SU-DHL-6 (cell line): ENCODE data around the gene HSP90AB1.
A peak's percentile ranks its signal among the peaks of the same experiment; 100 is the strongest.

Experiments
- H2AFZ ChIP-seq: fragments of 200-600 bp; sonication (generic); 2 replicates; pipeline ENCODE4 v1.6.1; 2014; ENCODE audit warnings: low read depth, mild to moderate bottlenecking, moderate library complexity, mixed read lengths, antibody characterized with exemption, low read length; ENCODE audit not compliant: severe bottlenecking
- H3F3A ChIP-seq: fragments of 200-600 bp; shearing (Covaris generic); 2 replicates; pipeline ENCODE4 v1.6.0; 2016; ENCODE audit warnings: antibody characterized with exemption, mild to moderate bottlenecking; ENCODE audit not compliant: insufficient read depth
- H3K27ac ChIP-seq: fragments of 200-600 bp; sonication (generic); 2 replicates; pipeline ENCODE4 v1.5.1; 2016; ENCODE audit warnings: low read depth, mild to moderate bottlenecking, low read length, moderate library complexity, mixed read lengths
- H3K27me3 ChIP-seq: fragments of 200-600 bp; sonication (generic), shearing (Covaris generic); 2 replicates; pipeline ENCODE4 v1.6.0; 2014; ENCODE audit warnings: mild to moderate bottlenecking, low read length
- H3K36me3 ChIP-seq: fragments of 200-600 bp; sonication (generic); 2 replicates; pipeline ENCODE4 v1.6.1; 2014; ENCODE audit warnings: mild to moderate bottlenecking, low read length, mixed read lengths
- H3K4me2 ChIP-seq: fragments of 300-600, 200-600 bp; shearing (Covaris generic), sonication (generic); 2 replicates; pipeline ENCODE4 v1.6.0; 2014; ENCODE audit warnings: low read length, low read depth, mild to moderate bottlenecking; ENCODE audit not compliant: poor library complexity, severe bottlenecking
- H3K4me3 ChIP-seq: fragments of 200-600 bp; sonication (generic); 2 replicates; pipeline ENCODE4 v1.5.1; 2014; ENCODE audit warnings: antibody characterized with exemption, low read length, mild to moderate bottlenecking, mixed read lengths; ENCODE audit not compliant: insufficient read depth, poor library complexity, severe bottlenecking
- H3K79me2 ChIP-seq: fragments of 200-600 bp; sonication (generic); 2 replicates; pipeline ENCODE4 v1.6.1; 2014; ENCODE audit warnings: mild to moderate bottlenecking, low read length, moderate library complexity; ENCODE audit not compliant: insufficient read depth
- H3K9ac ChIP-seq: fragments of 200-600 bp; sonication (generic); 2 replicates; pipeline ENCODE4 v1.7.0; 2014; ENCODE audit warnings: mild to moderate bottlenecking, low read length
- H3K9me2 ChIP-seq: fragments of 200-600 bp; sonication (generic); replicated peaks from 2 replicates; pipeline ENCODE4 v1.6.1; 2014; ENCODE audit warnings: low read length; ENCODE audit not compliant: insufficient read depth
- H3K9me3 ChIP-seq: fragments of 200-600 bp; sonication (generic); 2 replicates; pipeline ENCODE4 v1.6.1; 2014; ENCODE audit warnings: low read length, mixed read lengths; ENCODE audit not compliant: insufficient read depth
- H4K20me1 ChIP-seq: fragments of 200-600 bp; sonication (generic); 2 replicates; pipeline ENCODE4 v1.6.1; 2014; ENCODE audit warnings: low read depth, mild to moderate bottlenecking, antibody characterized with exemption, low read length, moderate library complexity, mixed read lengths
- CTCF ChIP-seq: fragments of 200-600 bp; sonication (generic); IDR thresholded peaks from one replicate; pipeline ENCODE4 v1.5.1; 2017; ENCODE audit warnings: antibody characterized with exemption, mild to moderate bottlenecking, low read length, moderate library complexity; ENCODE audit not compliant: insufficient read depth, poor library complexity, severe bottlenecking
- EZH2phosphoT487 ChIP-seq: fragments of 200-600 bp; sonication (generic), shearing (Covaris generic); conservative IDR thresholded peaks from 2 replicates; pipeline ENCODE4 v1.6.1; 2018; ENCODE audit warnings: mild to moderate bottlenecking, antibody characterized with exemption, low read length, moderate library complexity, mixed read lengths

HSP90AB1 gene

DNA sequence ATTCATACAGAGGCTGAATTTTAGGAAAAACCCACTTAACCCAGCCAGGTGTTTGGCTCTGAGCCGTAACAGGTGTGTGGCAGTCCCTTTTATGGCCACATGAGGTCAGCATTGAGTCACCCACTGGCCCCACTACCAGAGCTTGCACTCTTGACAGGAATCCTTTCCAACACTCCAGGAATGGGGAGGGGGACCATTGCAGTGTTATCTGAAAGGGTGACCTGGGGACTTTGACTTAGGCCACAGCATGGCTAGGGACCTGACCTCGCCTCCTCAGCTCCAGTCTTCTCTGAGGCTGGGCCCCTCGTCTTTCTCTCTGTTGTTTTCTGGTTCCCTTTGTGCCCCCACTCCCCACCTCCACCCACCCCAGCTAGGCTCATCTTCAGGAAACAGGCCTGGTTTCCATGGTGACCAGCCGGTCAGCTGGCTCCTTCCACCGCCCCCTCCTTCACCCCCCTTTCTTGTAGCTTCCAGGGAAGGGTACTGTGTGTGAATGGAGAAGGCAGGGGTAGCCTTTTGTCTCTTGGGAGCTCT, 21.3 kb downstream of the HSP90AB1 start:
- Histone ChIP-seq H3K4me3 (no peak overlapping the region), H3K36me3 (no peaks in the 10 kb centered on the region), H2AFZ (no peak overlapping the region), H3K9ac (no peak overlapping the region), H3K4me2 (no peak overlapping the region), H3K9me3 (no peaks in the 10 kb centered on the region), H3F3A (peaks cover 33% of the 10 kb centered on the region), H3K27me3 (no peaks in the 10 kb centered on the region), H3K79me2 (peaks cover 14% of the 10 kb centered on the region), H3K9me2 (no peaks in the 10 kb centered on the region), H4K20me1 (no peaks in the 10 kb centered on the region), H3K27ac (no peak overlapping the region)
- no peak for TF ChIP-seq EZH2phosphoT487
- TF ChIP-seq CTCF: peak; percentile 98

- Histone ChIP-seq H2AFZ (no peak overlapping the region), H3K9me3 (no peaks in the 10 kb centered on the region), H3K36me3 (no peaks in the 10 kb centered on the region), H3K4me2 (no peak overlapping the region), H3F3A (peaks cover 25% of the 10 kb centered on the region), H3K27me3 (no peaks in the 10 kb centered on the region), H3K9ac (no peak overlapping the region), H3K27ac (no peak overlapping the region), H3K4me3 (no peak overlapping the region), H4K20me1 (no peaks in the 10 kb centered on the region), H3K79me2 (peaks cover 4% of the 10 kb centered on the region), H3K9me2 (no peaks in the 10 kb centered on the region)
- TF ChIP-seq CTCF: no peak
- no peak for TF ChIP-seq EZH2phosphoT487
Observed at GRCh38 chr6:44269178-44269920, 22.4 kb downstream of the HSP90AB1 start.

DNA sequence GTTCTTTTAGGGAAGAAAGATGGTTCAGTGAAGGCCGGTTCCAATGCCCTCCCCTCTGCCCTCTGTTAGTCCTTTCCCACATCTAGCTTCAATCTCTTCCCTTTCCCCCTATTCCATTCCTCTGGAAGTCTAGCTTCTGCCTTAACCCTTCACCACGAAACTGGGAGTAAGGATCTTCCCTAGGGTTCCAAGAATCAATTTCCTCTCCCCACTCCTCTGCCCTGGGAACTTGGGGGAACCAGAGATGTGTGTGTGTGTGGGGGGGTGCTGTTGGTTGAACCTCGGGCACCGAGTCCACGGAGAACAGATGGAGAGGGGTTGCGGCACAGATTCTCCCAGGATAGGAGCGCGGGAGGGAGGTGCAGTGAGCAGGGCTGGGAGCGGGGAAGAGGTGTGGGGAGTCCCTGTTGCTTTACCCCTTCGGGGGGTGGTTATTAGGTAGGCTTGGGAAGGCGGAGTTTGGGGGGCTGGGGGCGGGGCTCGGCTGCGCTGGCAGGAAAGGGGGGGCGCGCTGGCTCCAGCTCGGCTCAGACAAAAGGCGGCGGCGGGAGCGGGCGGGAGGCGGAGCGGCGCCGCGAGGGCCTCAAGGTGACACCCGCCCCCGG, 23.1 kb downstream of the HSP90AB1 start, which contains the start of gene TMEM151B:
Gene TMEM151B, plus strand, starts transcription at position 530 of the 605 bp plus-strand sequence. CDS start 293 bp downstream, outside the sequence.
- H3K36me3 ChIP-seq: no peaks in the 10 kb centered on the region
- peaks cover 21% of the 10 kb centered on the region for H3F3A ChIP-seq
- no peaks in the 10 kb centered on the region for H3K9me2 ChIP-seq
- H3K9ac ChIP-seq: no peak within 1 kb of the TSS
- no peaks in the 10 kb centered on the region for H3K79me2 ChIP-seq
- H3K27me3 ChIP-seq: no peaks in the 10 kb centered on the region
- H3K4me3 ChIP-seq: peak within 1 kb of the TSS; percentile 27
- H3K27ac ChIP-seq: no peak within 1 kb of the TSS
- TF ChIP-seq EZH2phosphoT487 (no peak), CTCF (no peak)
- H3K9me3 ChIP-seq: no peaks in the 10 kb centered on the region
- H4K20me1 ChIP-seq: no peaks in the 10 kb centered on the region
- H2AFZ ChIP-seq: no peak within 1 kb of the TSS
- H3K4me2 ChIP-seq: peak within 1 kb of the TSS; percentile 34
